Nephron progenitor cell (in vitro differentiated cells): Measurements from ENCODE around the gene ARSJ.

Experiments used
- DNase-seq: peaks from one replicate; pipeline ENCODE4 v3.0.0; 2021
- H3K27ac Mint-ChIP-seq: 2 replicates; pipeline ENCODE4 v1.8.0; 2021; ENCODE audit warnings: mild to moderate bottlenecking, moderate library complexity, mixed read lengths
- H3K27me3 Mint-ChIP-seq: 2 replicates; pipeline ENCODE4 v1.8.0; 2021; ENCODE audit warnings: mild to moderate bottlenecking, low read depth, mixed read lengths; ENCODE audit not compliant: poor library complexity
- H3K36me3 Mint-ChIP-seq: 2 replicates; pipeline ENCODE4 v1.8.0; 2021; ENCODE audit warnings: low read depth, mixed read lengths
- H3K4me1 Mint-ChIP-seq: 2 replicates; pipeline ENCODE4 v1.8.0; 2021; ENCODE audit warnings: mixed read lengths
- H3K4me3 Mint-ChIP-seq: 2 replicates; pipeline ENCODE4 v1.8.0; 2021; ENCODE audit warnings: mild to moderate bottlenecking, moderate library complexity, mixed read lengths
- H3K9me3 Mint-ChIP-seq: 2 replicates; pipeline ENCODE4 v1.8.0; 2021; ENCODE audit warnings: mild to moderate bottlenecking, moderate library complexity, mixed read lengths
- CTCF ChIP-seq: fragments of 200-600 bp; sonication (generic); IDR thresholded peaks from 2 replicates; pipeline ENCODE4 v1.5.0; 2021; ENCODE audit warnings: antibody characterized with exemption

Gene ARSJ

GRCh38 chr4:113975578-113975977 lies 3.9 kb downstream of the ARSJ start:
- Mint-ChIP-seq H3K27me3 (peaks cover 39% of the 10 kb centered on the region), H3K27ac (no peak overlapping the region)

GRCh38 chr4:113974467-113974866 lies 5.0 kb downstream of the ARSJ start:
- H3K9me3 Mint-ChIP-seq: peaks cover 6% of the 10 kb centered on the region
- no peaks in the 10 kb centered on the region for H3K36me3 Mint-ChIP-seq
- TF ChIP-seq CTCF: no peak
- no peak for DNase-seq
- peaks cover 30% of the 10 kb centered on the region for H3K27me3 Mint-ChIP-seq
- no peak overlapping the region for H3K4me3 Mint-ChIP-seq
- peaks cover 25% of the 10 kb centered on the region for H3K4me1 Mint-ChIP-seq
- H3K27ac Mint-ChIP-seq: no peak overlapping the region

More at GRCh38 chr4:113975578-113975977, 3.9 kb downstream of the ARSJ start:
- no peak for TF ChIP-seq CTCF
- Mint-ChIP-seq H3K36me3 (no peaks in the 10 kb centered on the region), H3K4me3 (no peak overlapping the region), H3K4me1 (peaks cover 32% of the 10 kb centered on the region), H3K9me3 (peaks cover 6% of the 10 kb centered on the region)
- DNase-seq: no peak

- Mint-ChIP-seq H3K9me3 (peaks cover 6% of the 10 kb centered on the region), H3K27ac (no peak overlapping the region), H3K4me3 (no peak overlapping the region), H3K27me3 (peaks cover 19% of the 10 kb centered on the region), H3K4me1 (peaks cover 15% of the 10 kb centered on the region), H3K36me3 (no peaks in the 10 kb centered on the region)
- no peak for TF ChIP-seq CTCF
- no peak for DNase-seq
Observed at GRCh38 chr4:113973345-113973744, 6.1 kb downstream of the ARSJ start.

- Mint-ChIP-seq H3K27me3 (peaks cover 13% of the 10 kb centered on the region), H3K4me3 (no peak overlapping the region), H3K36me3 (no peaks in the 10 kb centered on the region), H3K9me3 (peaks cover 6% of the 10 kb centered on the region), H3K4me1 (peaks cover 15% of the 10 kb centered on the region), H3K27ac (no peak overlapping the region)
- no peak for DNase-seq
- TF ChIP-seq CTCF: no peak
Observed at GRCh38 chr4:113972781-113973180, 6.7 kb downstream of the ARSJ start.

- peaks cover 6% of the 10 kb centered on the region for H3K9me3 Mint-ChIP-seq
- no peak for DNase-seq
- no peaks in the 10 kb centered on the region for H3K36me3 Mint-ChIP-seq
- H3K27ac Mint-ChIP-seq: no peak overlapping the region
- peaks cover 4% of the 10 kb centered on the region for H3K27me3 Mint-ChIP-seq
- no peak overlapping the region for H3K4me3 Mint-ChIP-seq
- peaks cover 15% of the 10 kb centered on the region for H3K4me1 Mint-ChIP-seq
- TF ChIP-seq CTCF: no peak
Observed at GRCh38 chr4:113971706-113972360, 7.6 kb downstream of the ARSJ start.

- Mint-ChIP-seq H3K4me3 (no peak overlapping the region), H3K36me3 (no peaks in the 10 kb centered on the region), H3K9me3 (peaks cover 6% of the 10 kb centered on the region), H3K27ac (no peak overlapping the region), H3K27me3 (no peaks in the 10 kb centered on the region), H3K4me1 (peaks cover 15% of the 10 kb centered on the region)
- DNase-seq: no peak
- no peak for TF ChIP-seq CTCF
Observed at GRCh38 chr4:113969709-113970334, 9.6 kb downstream of the ARSJ start.
